GM12878 (cell line): Measurements from ENCODE around the gene MIF. TPM values are rescaled to one million over a fixed set of nuclear protein-coding genes. Genes with fewer than 3 reads are reported as not detected.

ENCODE experiments used
- ASH2L ChIP-seq: fragments of 300-600, 200-600 bp; sonication (generic); IDR thresholded peaks from 2 replicates; pipeline ENCODE4 v1.6.1; 2017; ENCODE audit warnings: low read depth, mild to moderate bottlenecking, borderline replicate concordance
- BACH1 ChIP-seq: fragments of 450-650 bp; IDR thresholded peaks from 2 replicates; pipeline ENCODE4 v1.6.1; 2017; ENCODE audit warnings: mild to moderate bottlenecking, borderline replicate concordance
- BRCA1 ChIP-seq: IDR thresholded peaks from 2 replicates; pipeline ENCODE4 v1.6.1; 2011; ENCODE audit warnings: low read depth, low read length, improper control_type of control experiment
- CEBPB ChIP-seq, 2 experiments: fragments of 150-350 bp in 1 of 2; IDR thresholded peaks; 2 replicates each; pipeline ENCODE4 v1.6.1; 2012 to 2014; ENCODE audit warnings: low read depth in 2 of 2, low read length in 2 of 2, borderline replicate concordance in 1 of 2, inconsistent platforms in 1 of 2
- ELK1 ChIP-seq: IDR thresholded peaks from 2 replicates; pipeline ENCODE4 v1.6.1; 2012; ENCODE audit warnings: low read depth, low read length, improper control_type of control experiment
- ETV6 ChIP-seq, 2 experiments: fragments of 450-650 bp in 1 of 2; IDR thresholded peaks in 1 of 2; conservative IDR thresholded peaks in 1 of 2; 2 replicates each; pipeline ENCODE4 v1.6.1; 2014; ENCODE audit warnings: antibody characterized with exemption in 1 of 2, borderline replicate concordance in 1 of 2, low read depth in 1 of 2, mild to moderate bottlenecking in 1 of 2, moderate library complexity in 1 of 2
- GABPA ChIP-seq: IDR thresholded peaks from 2 replicates; pipeline ENCODE4 v1.6.1; 2014; ENCODE audit warnings: antibody characterized with exemption, low read depth, mild to moderate bottlenecking, inconsistent platforms
- HDAC6 ChIP-seq: fragments of 200-600 bp; sonication (generic); IDR thresholded peaks from one replicate; pipeline ENCODE4 v1.8.0; 2017; ENCODE audit warnings: antibody characterized with exemption; ENCODE audit not compliant: unreplicated experiment
- HSF1 ChIP-seq: fragments of 150-350 bp; IDR thresholded peaks from 2 replicates; pipeline ENCODE4 v1.6.1; 2014; ENCODE audit warnings: mild to moderate bottlenecking, low read depth, low read length
- IKZF1 ChIP-seq: fragments of 450-650 bp; conservative IDR thresholded peaks from 2 replicates; pipeline ENCODE4 v1.6.1; 2017; ENCODE audit warnings: antibody characterized with exemption, mild to moderate bottlenecking
- MLLT1 ChIP-seq: fragments of 450-650 bp; IDR thresholded peaks from 2 replicates; pipeline ENCODE4 v1.6.1; 2016; ENCODE audit warnings: mild to moderate bottlenecking
- PAX8 ChIP-seq: fragments of 450-650 bp; IDR thresholded peaks from 2 replicates; pipeline ENCODE4 v1.6.1; 2017; ENCODE audit warnings: mild to moderate bottlenecking, moderate library complexity
- REST ChIP-seq: IDR thresholded peaks from 2 replicates; pipeline ENCODE4 v1.6.1; 2012; ENCODE audit warnings: mild to moderate bottlenecking, low read depth, low read length
- SIN3A ChIP-seq: IDR thresholded peaks from 2 replicates; pipeline ENCODE4 v1.6.1; 2012; ENCODE audit warnings: low read depth, low read length, improper control_type of control experiment
- SREBF2 ChIP-seq: IDR thresholded peaks from 2 replicates; pipeline ENCODE4 v1.6.1; 2012; ENCODE audit warnings: mild to moderate bottlenecking, low read length
- SRF ChIP-seq, 2 experiments: IDR thresholded peaks; 2 replicates each; pipeline ENCODE4 v1.6.1; 2011; ENCODE audit warnings: low read depth in 2 of 2, low read length in 2 of 2, mild to moderate bottlenecking in 1 of 2, moderate library complexity in 1 of 2
- SUPT20H ChIP-seq: IDR thresholded peaks from 2 replicates; pipeline ENCODE4 v1.6.1; 2011; ENCODE audit warnings: low read depth, mild to moderate bottlenecking, low read length, moderate library complexity, borderline replicate concordance; ENCODE audit not compliant: control insufficient read depth
- YBX1 ChIP-seq: fragments of 450-650 bp; IDR thresholded peaks from 2 replicates; pipeline ENCODE4 v1.6.1; 2016; ENCODE audit warnings: antibody characterized with exemption
- YY1 ChIP-seq: IDR thresholded peaks from 2 replicates; pipeline ENCODE4 v1.6.1; 2011; ENCODE audit warnings: low read depth, mild to moderate bottlenecking, low read length
- ZBED1 ChIP-seq: IDR thresholded peaks from 2 replicates; pipeline ENCODE4 v1.6.1; 2016; ENCODE audit warnings: borderline replicate concordance
- polyA plus RNA-seq, 11 experiments: library from polyadenylated mRNA; depleted of rRNA in 4 of 11; unstranded in 6 of 11; stranded (reverse) in 5 of 11; fragments of >200 nt; fragmentation: Nextera tagmentation in 4 of 11; fragmentation: Illumina TruSeq in 1 of 11; extraction: Ambion mirVana in 4 of 11; extraction: Trizol in 1 of 11; gene quantifications; 1 replicate in 1 of 11; 2 replicates in 10 of 11; pipeline versions ENCODE4 v1.2.1 to v1.2.3, GENCODE V29; 2011 to 2016; ENCODE audit warnings: inconsistent platforms in 2 of 11, missing spikeins in 2 of 11, low read depth in 1 of 11
- total RNA-seq, 4 experiments: library from RNA; depleted of rRNA in 3 of 4; stranded (reverse); fragments of >200 nt in 3 of 4; fragmentation: Illumina TruSeq in 1 of 4; extraction: Trizol in 1 of 4; gene quantifications; 2 replicates each; pipeline versions ENCODE4 v1.2.1 to v1.2.3, GENCODE V29; 2013 to 2021

The MIF gene
- total and polyA plus RNA-seq, 10 of the 15 experiments (the other 5 are each of a cell fraction or from before 2014, with no cell fraction given): 37.7 to 2,972 (median 766) TPM

GRCh38 chr22:23849009-23850006, 44.9 kb upstream of the MIF start (continued):
- TF ChIP-seq SRF (IDR thresholded peaks at IDR 0.05; ENCODE audit: low read depth in 2 of 2, low read length in 2 of 2) (0 out of 4 replicates have a peak, but pooled peaks of 1 of the 2 experiments have one; percentile 30), BRCA1 (no peak), ZBED1 (no peak), MLLT1 (no peak; the same call in 1 of the 2 replicates), PAX8 (no peak), IKZF1 (peak; percentile 66), ELK1 (no peak), CEBPB (IDR thresholded peaks at IDR 0.05; ENCODE audit: borderline replicate concordance in 1 of 2, low read depth in 2 of 2, low read length in 2 of 2) (no peak), YY1 (peak; percentile 76), YBX1 (no peak), HSF1 (no peak), REST (no peak), SREBF2 (no peak), SUPT20H (no peak), HDAC6 (no peak), SIN3A (no peak), ETV6 (conservative IDR thresholded peaks at IDR 0.05 in 1 of 2, IDR thresholded peaks at IDR 0.05 in 1 of 2; ENCODE audit: borderline replicate concordance in 1 of 2, low read depth in 1 of 2) (no peak), GABPA (no peak), BACH1 (0 out of 2 replicates have a peak, but pooled peaks have one; percentile 40), ASH2L (no peak)
